SKM-1 treated with dmso at 0.1 percent for 144 hours (cell line): ENCODE measurements around the gene RNGTT.
"Not testable (repeated sequence)": the region's sequence is repeated elsewhere in the genome, so short reads cannot be mapped to it uniquely, and the experiment has no call there.

Experiments
- DNase-seq: peaks from one replicate; lab custom pipeline; 2025; ENCODE audit not compliant: unreplicated experiment; lab: John Stamatoyannopoulos, UW

Gene RNGTT

DNA sequence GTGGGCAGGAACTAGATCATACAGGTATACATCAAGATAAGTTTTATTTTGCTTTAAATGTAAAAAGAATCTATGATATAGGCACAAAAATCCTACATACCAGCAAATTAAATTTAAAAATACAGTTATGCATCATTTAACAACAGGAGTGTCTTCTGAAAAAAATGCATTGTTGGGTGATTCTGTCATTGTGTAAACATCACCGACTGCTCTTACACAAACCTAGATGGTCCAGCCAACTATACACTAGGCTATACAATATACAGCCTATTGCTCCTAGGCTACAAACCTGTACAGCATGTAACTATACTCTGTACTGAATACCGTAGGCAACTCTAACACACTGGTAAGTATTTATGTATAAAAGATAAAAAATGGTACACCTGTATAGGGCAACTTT is 139.4 kb downstream of the RNGTT start:
- no peak for DNase-seq

DNA sequence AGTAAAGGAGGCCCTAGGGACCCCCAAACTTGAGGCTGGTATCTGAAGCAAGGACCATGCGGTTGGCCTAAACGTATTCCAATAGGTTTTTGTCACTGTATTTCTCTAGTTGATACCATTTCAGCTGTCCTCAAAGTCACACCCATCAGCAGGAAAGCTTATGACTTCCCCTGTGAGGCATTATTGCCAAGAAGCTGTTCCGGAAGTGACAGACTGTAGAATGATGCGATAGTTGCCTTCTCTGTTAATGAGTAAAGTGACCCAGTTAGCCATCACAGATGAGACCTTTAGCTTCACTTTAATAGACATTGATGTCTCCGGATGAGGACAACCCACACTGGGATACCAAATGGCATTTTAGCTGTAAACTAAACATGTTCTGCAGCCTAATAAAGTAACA is 147.9 kb downstream of the RNGTT start:
- DNase-seq: no peak

- no peak for DNase-seq
Measured at GRCh38 chr6:88814909-88815308, 148.5 kb downstream of the RNGTT start.

DNA sequence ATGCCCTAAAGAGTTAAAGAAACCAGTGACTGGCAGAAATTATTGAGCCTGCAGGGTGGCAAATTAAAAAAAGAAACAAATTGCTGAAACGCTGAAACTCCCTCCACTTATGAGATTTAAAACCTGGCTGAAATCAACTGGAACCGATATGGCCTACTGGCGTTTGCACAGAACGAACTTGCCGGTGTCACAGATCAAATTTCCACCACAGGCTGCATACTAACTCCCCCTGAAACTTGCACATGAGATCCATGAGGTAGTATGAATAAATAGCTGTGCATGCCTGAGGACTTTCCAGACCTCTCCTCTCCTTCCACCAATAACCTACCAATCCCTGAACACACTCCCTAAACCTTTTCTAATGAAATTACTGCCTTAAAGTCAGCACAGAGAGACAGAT is 150.4 kb downstream of the RNGTT start:
- no peak for DNase-seq

- DNase-seq: no peak
Measured at GRCh38 chr6:88810701-88811100, 152.7 kb downstream of the RNGTT start.

DNA sequence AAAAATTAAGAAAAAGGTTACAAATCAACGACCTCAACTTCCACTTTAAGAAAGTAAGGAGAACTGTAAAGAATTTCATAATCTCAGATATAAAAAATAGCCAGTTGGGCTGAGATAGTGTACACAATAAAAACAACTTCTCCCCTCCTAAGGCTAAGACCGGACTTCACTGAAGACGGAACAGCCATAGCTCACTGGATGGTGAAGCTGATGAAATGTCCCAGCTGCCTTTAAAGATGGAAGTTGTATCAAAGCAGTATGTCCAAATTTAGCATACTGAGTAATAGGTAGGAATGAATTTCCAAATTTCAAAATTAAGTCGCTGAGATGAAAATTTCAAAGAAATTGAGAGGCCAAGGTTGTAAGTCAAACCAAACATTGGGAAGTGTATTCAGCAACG is 153.3 kb downstream of the RNGTT start:
- DNase-seq: no peak

DNA sequence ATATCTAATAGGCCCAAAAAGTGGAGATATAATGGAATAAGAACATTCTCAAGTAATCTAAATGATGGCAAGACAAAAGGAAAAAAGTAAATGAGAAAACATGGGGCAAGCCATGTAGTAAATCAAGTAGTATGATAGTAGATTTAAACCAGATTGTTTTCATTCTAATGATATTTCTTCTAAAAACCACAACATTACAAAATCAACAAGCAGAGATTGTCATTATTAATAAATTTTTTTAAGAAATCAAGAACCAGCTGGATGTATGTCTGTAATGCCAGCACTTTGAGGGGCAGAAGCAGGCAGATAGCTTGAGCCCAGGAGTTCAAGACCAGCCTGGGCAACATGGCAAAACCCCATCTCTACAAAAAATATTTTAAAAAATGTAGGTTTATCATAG is 155.0 kb downstream of the RNGTT start:
- DNase-seq: no peak

- no peak for DNase-seq
Measured at GRCh38 chr6:88807622-88808021, 155.8 kb downstream of the RNGTT start.

DNA sequence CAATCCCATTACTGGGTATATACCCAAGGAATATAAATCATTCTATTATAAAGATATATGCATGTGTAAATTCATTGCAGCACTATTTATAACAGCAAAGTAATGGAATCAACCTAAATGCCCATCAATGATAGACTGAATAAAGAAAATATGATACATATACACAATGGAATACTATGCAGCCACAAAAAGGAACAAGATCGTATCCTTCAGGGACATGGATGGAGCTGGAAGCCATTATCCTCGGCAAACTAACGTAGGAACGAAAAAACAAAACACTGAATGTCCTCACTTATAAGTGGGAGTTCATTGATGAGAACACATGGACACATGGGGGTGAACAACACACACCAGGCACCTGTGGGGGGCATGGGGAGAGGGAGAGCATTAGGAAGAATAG is 156.7 kb downstream of the RNGTT start:
- no peak for DNase-seq

DNA sequence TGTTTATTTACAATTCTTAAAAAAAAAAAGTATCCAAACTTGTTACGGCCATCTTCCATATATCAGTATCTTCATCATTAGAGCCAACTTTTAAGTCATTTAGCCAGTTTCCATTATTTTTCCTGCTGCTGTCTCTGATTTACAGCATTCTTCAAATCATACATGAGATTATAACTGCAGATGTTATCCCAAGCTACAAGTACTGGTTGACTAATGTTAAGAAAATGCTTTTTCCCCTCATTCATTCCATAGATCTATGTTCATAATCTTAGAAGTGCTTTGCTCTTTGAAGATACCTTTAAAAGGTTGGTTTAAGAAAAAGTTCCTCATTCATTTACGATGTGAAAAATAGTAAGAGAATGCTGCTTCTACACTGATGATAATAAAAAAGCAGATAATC is 158.7 kb downstream of the RNGTT start:
- DNase-seq: no peak

- no peak for DNase-seq
Measured at GRCh38 chr6:88785478-88785877, 177.9 kb downstream of the RNGTT start.

GRCh38 chr6:88780714-88781389 is 182.6 kb downstream of the RNGTT start:
- DNase-seq: peak; percentile 70

- DNase-seq: no peak
Measured at GRCh38 chr6:88775866-88776571, 187.4 kb downstream of the RNGTT start.

DNA sequence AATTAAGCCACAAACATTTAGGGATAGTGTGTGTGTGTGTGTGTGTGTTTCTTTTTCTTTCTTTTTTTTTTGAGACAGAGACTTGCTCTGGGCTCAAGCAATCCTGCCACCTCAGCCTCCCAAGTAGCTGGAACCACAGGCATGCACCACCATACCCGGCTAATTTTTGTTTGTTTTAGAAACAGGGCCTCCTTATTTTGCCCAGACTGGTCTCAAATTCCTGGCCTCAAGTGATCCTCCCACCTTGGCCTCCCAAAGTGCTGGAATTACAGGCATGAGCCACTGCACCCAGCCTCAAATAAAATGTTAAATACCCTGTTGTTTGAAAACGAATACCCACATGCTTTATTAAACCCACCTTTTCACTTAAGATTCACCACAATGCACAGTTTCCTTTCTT is 195.3 kb downstream of the RNGTT start:
- not testable (repeated sequence) for DNase-seq

DNA sequence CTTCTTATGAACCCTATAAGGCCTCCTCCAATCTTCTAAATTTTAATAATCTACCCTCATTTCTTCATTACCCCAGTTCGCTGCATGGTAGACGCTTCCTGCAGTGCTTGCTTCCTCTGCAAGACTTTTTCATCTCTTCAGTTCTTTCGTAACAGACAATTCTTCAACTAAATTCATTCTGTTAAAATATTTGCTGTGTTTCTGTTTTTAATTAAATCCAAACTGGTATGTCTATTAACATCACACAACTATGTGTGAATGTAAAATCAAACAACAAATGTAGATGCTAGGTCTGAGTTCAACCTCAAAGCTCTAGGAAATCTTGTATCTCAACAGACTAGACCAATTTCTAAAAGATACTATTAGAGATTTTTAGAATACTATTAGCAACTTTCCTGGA is 199.3 kb downstream of the RNGTT start:
- DNase-seq: no peak

GRCh38 chr6:88763160-88763559 is 200.3 kb downstream of the RNGTT start:
- DNase-seq: no peak

DNA sequence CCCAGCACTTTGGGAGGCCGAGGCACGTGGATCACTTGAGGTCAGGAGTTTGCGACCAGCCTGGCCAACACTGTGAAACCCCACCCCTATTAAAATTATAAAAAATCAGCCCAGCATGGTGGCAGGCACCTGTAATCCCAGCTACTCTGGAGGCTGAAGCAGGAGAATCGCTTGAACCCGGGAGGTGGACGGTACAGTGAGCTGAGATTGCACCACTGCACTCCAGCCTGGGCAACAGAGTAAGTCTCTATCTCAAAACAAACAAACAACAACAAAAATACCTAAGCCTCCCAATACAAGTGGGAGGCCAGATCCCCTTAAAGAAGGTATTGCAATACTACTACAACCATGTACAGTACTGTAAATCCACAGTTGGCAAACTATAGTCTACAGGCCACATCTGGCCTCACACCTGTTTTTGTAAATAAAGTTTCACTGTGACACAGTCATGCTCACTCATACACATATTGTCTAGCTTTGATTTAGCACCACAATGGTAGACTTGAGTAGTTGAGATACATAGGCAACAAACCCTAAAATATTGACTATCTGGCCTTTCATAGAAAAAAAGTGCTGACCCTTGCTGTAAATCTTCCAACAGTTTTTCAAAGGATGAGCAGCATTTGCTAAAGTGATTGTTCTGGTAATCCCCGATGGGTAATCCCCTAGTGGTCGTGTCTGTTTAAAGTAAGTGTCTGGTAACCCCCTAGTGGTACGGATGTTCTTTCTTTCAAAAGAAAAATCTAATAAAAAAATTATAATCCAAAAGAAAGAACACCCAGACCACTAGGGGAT is 202.0 kb downstream of the RNGTT start:
- no peak for DNase-seq

DNA sequence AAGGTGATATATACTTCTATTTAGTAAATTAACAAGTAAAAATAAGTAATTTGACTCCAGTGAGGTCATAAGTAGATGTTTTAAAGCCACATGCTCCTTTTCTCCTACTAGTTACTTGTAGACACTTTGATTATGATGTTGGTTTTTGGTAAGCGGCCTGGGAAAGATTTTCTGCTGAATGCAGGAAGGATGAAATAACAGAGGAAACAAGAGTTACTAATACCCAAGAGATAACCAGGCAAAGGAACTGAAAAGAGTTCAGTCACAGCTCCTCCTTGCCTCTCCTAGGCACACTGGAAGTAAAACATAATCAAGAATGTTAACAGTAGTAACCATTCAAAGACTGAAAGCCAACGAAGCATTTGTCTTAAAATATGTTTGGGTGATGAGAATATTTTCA is 203.3 kb downstream of the RNGTT start:
- DNase-seq: no peak

DNA sequence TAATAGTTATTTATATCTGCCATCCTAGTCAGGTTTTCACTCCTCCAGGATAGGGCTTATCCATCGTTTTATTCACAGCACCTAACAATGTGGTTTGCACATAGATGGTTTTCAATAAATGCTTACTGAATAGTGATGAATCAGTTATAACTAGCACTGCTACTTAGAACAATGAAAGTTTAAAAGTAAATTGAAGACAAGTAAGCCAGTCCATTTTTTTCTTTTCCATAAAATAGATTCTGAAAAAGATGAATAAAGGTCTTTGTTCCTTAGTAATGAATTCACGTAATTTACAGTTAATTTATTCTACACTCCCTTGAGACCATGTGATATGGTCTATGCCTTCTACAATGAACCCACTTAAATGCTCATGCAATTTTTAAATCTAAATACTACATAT is 212.5 kb downstream of the RNGTT start:
- no peak for DNase-seq

DNA sequence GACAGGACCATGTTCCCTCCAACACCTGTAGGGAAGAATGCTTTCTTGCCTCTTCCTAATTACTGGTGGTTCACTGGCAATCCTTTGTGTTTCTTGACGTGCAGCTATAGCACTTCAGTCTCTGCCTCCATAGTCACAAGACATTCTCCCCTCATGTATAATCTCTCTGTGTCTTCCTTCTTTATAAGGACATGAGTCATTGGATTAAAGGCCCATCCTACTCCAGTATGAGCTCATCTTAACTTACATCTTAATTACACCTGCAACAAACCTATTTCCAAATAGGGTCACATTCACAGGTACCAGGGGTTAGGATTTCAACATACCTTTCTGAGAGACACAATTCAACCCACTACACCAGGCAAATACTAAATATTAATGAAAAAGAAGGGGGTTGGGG is 213.6 kb downstream of the RNGTT start:
- no peak for DNase-seq

DNA sequence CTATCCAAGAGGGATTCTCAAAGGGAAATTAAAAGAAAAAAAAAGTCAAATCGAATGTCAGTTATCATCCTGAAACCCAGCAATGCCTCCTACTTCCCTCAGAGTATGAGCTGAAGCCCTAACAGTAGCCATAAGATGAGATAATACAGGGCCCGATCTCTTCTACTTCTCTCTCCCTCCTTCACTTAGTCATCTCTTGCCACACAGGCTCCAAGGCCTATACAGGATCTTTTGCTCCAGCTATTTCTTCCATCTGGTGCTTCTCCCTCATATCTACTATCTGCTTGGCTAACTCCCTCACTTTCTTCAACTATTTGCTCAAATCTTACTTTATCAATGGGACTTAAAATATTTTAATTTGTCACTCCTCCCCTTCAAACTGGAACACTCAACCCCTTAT is 215.3 kb downstream of the RNGTT start:
- no peak for DNase-seq

GRCh38 chr6:88741939-88742338 is 221.5 kb downstream of the RNGTT start:
- no peak for DNase-seq
